H9 (cell line): Measurements from ENCODE around the gene IGIP. TPM values are rescaled to one million over a fixed set of nuclear protein-coding genes. Genes with fewer than 3 reads are reported as not detected.

Source experiments
- DNase-seq: peaks from one replicate; pipeline ENCODE4 v3.0.0-alpha.2; 2017
- H2AFZ ChIP-seq: one replicate; pipeline ENCODE4 v1.6.1; 2013; ENCODE audit warnings: mild to moderate bottlenecking, low read length, control low read depth, moderate library complexity
- H2AK5ac ChIP-seq: 2 replicates; pipeline ENCODE4 v1.6.1; 2013; ENCODE audit warnings: low read length, control low read depth, mixed read lengths; ENCODE audit not compliant: insufficient read length
- H2BK120ac ChIP-seq: one replicate; pipeline ENCODE4 v1.6.1; 2013; ENCODE audit warnings: low read depth, mild to moderate bottlenecking, low read length, control low read depth, inconsistent platforms; ENCODE audit not compliant: poor library complexity, severe bottlenecking
- H2BK12ac ChIP-seq: 2 replicates; pipeline ENCODE4 v1.6.1; 2013; ENCODE audit warnings: low read length, control low read depth, mixed read lengths, low read depth; ENCODE audit not compliant: insufficient read length
- H2BK15ac ChIP-seq: 2 replicates; pipeline ENCODE4 v1.6.1; 2013; ENCODE audit warnings: low read depth, low read length, control low read depth
- H2BK20ac ChIP-seq: one replicate; pipeline ENCODE4 v1.6.1; 2013; ENCODE audit warnings: low read depth, mild to moderate bottlenecking, low read length, control low read depth, inconsistent platforms; ENCODE audit not compliant: poor library complexity, severe bottlenecking
- H2BK5ac ChIP-seq: 2 replicates; pipeline ENCODE4 v1.6.1; 2013; ENCODE audit warnings: low read length, control low read depth, mixed read lengths; ENCODE audit not compliant: insufficient read length
- H3K14ac ChIP-seq: 2 replicates; pipeline ENCODE4 v1.6.1; 2013; ENCODE audit warnings: low read length, control low read depth; ENCODE audit not compliant: insufficient read depth
- H3K18ac ChIP-seq: 2 replicates; pipeline ENCODE4 v1.6.1; 2013; ENCODE audit warnings: low read depth, mild to moderate bottlenecking, mixed read lengths, low read length, control low read depth; ENCODE audit not compliant: insufficient read length
- H3K23ac ChIP-seq: 2 replicates; pipeline ENCODE4 v1.6.1; 2013; ENCODE audit warnings: low read length, control low read depth, mixed read lengths, low read depth; ENCODE audit not compliant: insufficient read length
- H3K23me2 ChIP-seq: 2 replicates; pipeline ENCODE4 v1.6.1; 2013; ENCODE audit warnings: low read depth, mild to moderate bottlenecking, mixed read lengths, low read length, control low read depth; ENCODE audit not compliant: insufficient read length, poor library complexity, severe bottlenecking
- H3K27ac ChIP-seq: 2 replicates; pipeline ENCODE4 v1.5.1; 2013; ENCODE audit warnings: low read length, control low read depth, mixed read lengths, low read depth; ENCODE audit not compliant: insufficient read length
- H3K27me3 ChIP-seq: 2 replicates; pipeline ENCODE4 v1.6.1; 2013; ENCODE audit warnings: low read length, control low read depth, inconsistent platforms; ENCODE audit not compliant: insufficient read depth
- H3K4ac ChIP-seq: 2 replicates; pipeline ENCODE4 v1.6.1; 2013; ENCODE audit warnings: low read depth, mild to moderate bottlenecking, control low read depth, inconsistent platforms, low read length, moderate library complexity
- H3K4me1 ChIP-seq: 2 replicates; pipeline ENCODE4 v1.6.1; 2013; ENCODE audit warnings: low read length, control low read depth, inconsistent platforms; ENCODE audit not compliant: insufficient read depth
- H3K4me2 ChIP-seq: 2 replicates; pipeline ENCODE4 v1.6.1; 2013; ENCODE audit warnings: low read length, control low read depth, mixed read lengths; ENCODE audit not compliant: insufficient read length, insufficient read depth
- H3K56ac ChIP-seq: 2 replicates; pipeline ENCODE4 v1.6.1; 2013; ENCODE audit warnings: low read depth, mild to moderate bottlenecking, mixed read lengths, low read length, control low read depth; ENCODE audit not compliant: insufficient read length
- H3K79me1 ChIP-seq: 2 replicates; pipeline ENCODE4 v1.6.1; 2013; ENCODE audit warnings: low read depth, mild to moderate bottlenecking, moderate library complexity, low read length, control low read depth, inconsistent platforms; ENCODE audit not compliant: insufficient read depth, poor library complexity, severe bottlenecking
- H3K79me2 ChIP-seq: 2 replicates; pipeline ENCODE4 v1.6.1; 2013; ENCODE audit warnings: low read length, control low read depth, inconsistent platforms; ENCODE audit not compliant: insufficient read depth
- H3K9ac ChIP-seq: 2 replicates; pipeline ENCODE4 v1.6.1; 2013; ENCODE audit warnings: low read length, control low read depth, mixed read lengths; ENCODE audit not compliant: insufficient read length; ENCODE audit errors: extremely low read depth
- H3K9me3 ChIP-seq: one replicate; pipeline ENCODE4 v1.6.1; 2013; ENCODE audit warnings: low read depth, low read length, inconsistent platforms; ENCODE audit not compliant: control insufficient read depth
- H3T11ph ChIP-seq: one replicate; pipeline ENCODE4 v1.6.1; 2013; ENCODE audit warnings: mild to moderate bottlenecking, low read length, control low read depth, inconsistent platforms
- H4K20me1 ChIP-seq: one replicate; pipeline ENCODE4 v1.6.1; 2013; ENCODE audit not compliant: control insufficient read depth, insufficient read length, insufficient read depth
- H4K5ac ChIP-seq: 2 replicates; pipeline ENCODE4 v1.6.1; 2013; ENCODE audit warnings: low read depth, mild to moderate bottlenecking, mixed read lengths, low read length, control low read depth; ENCODE audit not compliant: insufficient read length
- H4K8ac ChIP-seq: replicated peaks from 2 replicates; pipeline ENCODE4 v1.6.1; 2013; ENCODE audit warnings: low read length, control low read depth, mixed read lengths, low read depth; ENCODE audit not compliant: insufficient read length
- H4K91ac ChIP-seq: 2 replicates; pipeline ENCODE4 v1.6.1; 2013; ENCODE audit warnings: low read depth, mild to moderate bottlenecking, moderate library complexity, mixed read lengths, low read length, control low read depth; ENCODE audit not compliant: insufficient read length
- H3K27ac Mint-ChIP-seq, 3 experiments: 2 replicates in 2 of 3; 3 replicates in 1 of 3; pipeline ENCODE4 v1.8.0; 2020 to 2021; ENCODE audit warnings: mixed read lengths in 3 of 3, mild to moderate bottlenecking in 1 of 3, moderate library complexity in 1 of 3
- H3K27me3 Mint-ChIP-seq: 2 replicates; pipeline ENCODE4 v1.8.0; 2021; ENCODE audit warnings: low read depth, mild to moderate bottlenecking, moderate library complexity, mixed read lengths
- H3K36me3 Mint-ChIP-seq, 3 experiments: 2 replicates in 2 of 3; 3 replicates in 1 of 3; pipeline ENCODE4 v1.8.0; 2020 to 2021; ENCODE audit warnings: low read depth in 3 of 3, mixed read lengths in 3 of 3; ENCODE audit not compliant: insufficient read depth in 1 of 3
- H3K4me1 Mint-ChIP-seq, 2 experiments: 2 replicates each; pipeline ENCODE4 v1.8.0; 2020; ENCODE audit warnings: mixed read lengths in 2 of 2
- H3K4me3 Mint-ChIP-seq, 2 experiments: 2 replicates in 1 of 2; 3 replicates in 1 of 2; pipeline ENCODE4 v1.8.0; 2020 to 2021; ENCODE audit warnings: mild to moderate bottlenecking in 2 of 2, mixed read lengths in 2 of 2, moderate library complexity in 1 of 2
- H3K9me3 Mint-ChIP-seq, 2 experiments: 2 replicates in 1 of 2; 3 replicates in 1 of 2; pipeline ENCODE4 v1.8.0; 2020; ENCODE audit warnings: mild to moderate bottlenecking in 2 of 2, mixed read lengths in 2 of 2, moderate library complexity in 1 of 2
- CTCF ChIP-seq: fragments of 200-600 bp; sonication (generic); conservative IDR thresholded peaks from 3 replicates; pipeline ENCODE4 v1.8.0; 2021; ENCODE audit warnings: antibody characterized with exemption, mild to moderate bottlenecking
- WGBS: extraction: QIAGEN DNeasy Blood & Tissue Kit; methylation state at CpG from one replicate; pipeline ENCODE4 v1.1.7; 2013; ENCODE audit warnings: missing lambda C conversion rate, low lambda C conversion rate, mixed read lengths; ENCODE audit not compliant: insufficient read length; ENCODE audit errors: extremely low coverage; 5-methylcytosine and 5-hydroxymethylcytosine counted together
- total RNA-seq: library from RNA; stranded (reverse); gene quantifications from 2 replicates; pipeline ENCODE4 v1.2.1, GENCODE V29; 2021

The IGIP gene
- total RNA-seq, 1 experiment from 2014 or later = 0.52 TPM

- no peak for TF ChIP-seq CTCF
- Histone ChIP-seq H4K20me1 (no peaks in the 10 kb centered on the region), H3K9ac (no peak overlapping the region), H3K27me3 (peaks cover 6% of the 10 kb centered on the region; the same call in 1 of the 2 replicates), H3T11ph (no peak overlapping the region), H4K91ac (no peak overlapping the region), H3K23ac (no peak overlapping the region), H3K23me2 (no peaks in the 10 kb centered on the region), H2BK20ac (no peak overlapping the region), H3K4ac (no peak overlapping the region), H3K9me3 (no peaks in the 10 kb centered on the region), H3K4me2 (no peak overlapping the region), H4K5ac (no peak overlapping the region), H3K79me2 (no peaks in the 10 kb centered on the region), H3K14ac (no peak overlapping the region), H3K56ac (no peak overlapping the region), H3K18ac (no peak overlapping the region), H2BK5ac (no peak overlapping the region), H2AK5ac (no peak overlapping the region), H3K27ac (no peak overlapping the region), H3K79me1 (no peaks in the 10 kb centered on the region), H2BK15ac (no peak overlapping the region), H2AFZ (no peak overlapping the region), H2BK120ac (no peak overlapping the region), H4K8ac (no peak overlapping the region), H2BK12ac (no peak overlapping the region), H3K4me1 (no peaks in the 10 kb centered on the region)
- Mint-ChIP-seq H3K4me3 (no peak overlapping the region), H3K4me1 (peaks cover 4 to 7% of the 10 kb centered on the region in 2 experiments), H3K36me3 (no peaks in the 10 kb centered on the region), H3K27ac (no peak overlapping the region), H3K9me3 (no peaks in the 10 kb centered on the region), H3K27me3 (peaks cover 30% of the 10 kb centered on the region)
- no CpG with 5 or more reads among the region's 3 CpGs for WGBS
- no peak for DNase-seq
Observed at GRCh38 chr5:140140435-140140834, 14.7 kb downstream of the IGIP start.
